HL-60 (cell line): ENCODE measurements around the gene FCHSD2.

ENCODE experiments used
- GABPA ChIP-seq: IDR thresholded peaks from 2 replicates; pipeline ENCODE4 v1.6.1; 2012; ENCODE audit warnings: low read depth
- POLR2AphosphoS5 ChIP-seq: IDR thresholded peaks from 2 replicates; pipeline ENCODE4 v1.6.1; 2012; ENCODE audit warnings: low read depth
- SPI1 ChIP-seq: IDR thresholded peaks from 2 replicates; pipeline ENCODE4 v1.6.1; 2012; ENCODE audit warnings: low read depth, mild to moderate bottlenecking, borderline replicate concordance
- TF ChIP-seq, protein P1 (sequence below): IDR thresholded peaks from one replicate; pipeline ENCODE4 v1.5.1; 2011; ENCODE audit warnings: low read length, control low read depth, inconsistent platforms; ENCODE audit not compliant: insufficient read depth
- TF ChIP-seq, protein P2 (sequence below): IDR thresholded peaks from 2 replicates; pipeline ENCODE4 v1.6.1; 2012; ENCODE audit warnings: low read depth; ENCODE audit not compliant: insufficient replicate concordance

DNA sequence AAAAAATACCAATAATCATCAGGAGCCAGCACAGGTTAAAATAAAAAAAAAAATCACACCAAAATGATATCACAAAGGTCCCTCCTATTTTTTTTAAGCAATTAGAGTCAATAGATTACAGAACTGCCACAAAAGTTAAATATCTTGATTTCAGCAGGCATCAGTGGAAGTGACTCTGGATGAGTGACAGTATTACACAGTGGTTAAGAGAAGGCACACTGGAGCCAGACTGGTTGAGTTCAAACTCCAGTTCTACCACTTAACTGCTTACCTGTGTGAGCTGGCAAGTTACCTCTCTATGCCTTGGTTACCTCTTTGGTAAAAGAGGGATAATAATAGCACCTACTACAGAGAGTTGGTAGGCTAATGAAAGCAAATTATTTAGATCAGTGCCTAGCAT lies 179.4 kb downstream of the FCHSD2 start:
- TF ChIP-seq, protein P1, sequence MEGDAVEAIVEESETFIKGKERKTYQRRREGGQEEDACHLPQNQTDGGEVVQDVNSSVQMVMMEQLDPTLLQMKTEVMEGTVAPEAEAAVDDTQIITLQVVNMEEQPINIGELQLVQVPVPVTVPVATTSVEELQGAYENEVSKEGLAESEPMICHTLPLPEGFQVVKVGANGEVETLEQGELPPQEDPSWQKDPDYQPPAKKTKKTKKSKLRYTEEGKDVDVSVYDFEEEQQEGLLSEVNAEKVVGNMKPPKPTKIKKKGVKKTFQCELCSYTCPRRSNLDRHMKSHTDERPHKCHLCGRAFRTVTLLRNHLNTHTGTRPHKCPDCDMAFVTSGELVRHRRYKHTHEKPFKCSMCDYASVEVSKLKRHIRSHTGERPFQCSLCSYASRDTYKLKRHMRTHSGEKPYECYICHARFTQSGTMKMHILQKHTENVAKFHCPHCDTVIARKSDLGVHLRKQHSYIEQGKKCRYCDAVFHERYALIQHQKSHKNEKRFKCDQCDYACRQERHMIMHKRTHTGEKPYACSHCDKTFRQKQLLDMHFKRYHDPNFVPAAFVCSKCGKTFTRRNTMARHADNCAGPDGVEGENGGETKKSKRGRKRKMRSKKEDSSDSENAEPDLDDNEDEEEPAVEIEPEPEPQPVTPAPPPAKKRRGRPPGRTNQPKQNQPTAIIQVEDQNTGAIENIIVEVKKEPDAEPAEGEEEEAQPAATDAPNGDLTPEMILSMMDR = no peak
- TF ChIP-seq POLR2AphosphoS5 = no peak
- TF ChIP-seq, protein P2, sequence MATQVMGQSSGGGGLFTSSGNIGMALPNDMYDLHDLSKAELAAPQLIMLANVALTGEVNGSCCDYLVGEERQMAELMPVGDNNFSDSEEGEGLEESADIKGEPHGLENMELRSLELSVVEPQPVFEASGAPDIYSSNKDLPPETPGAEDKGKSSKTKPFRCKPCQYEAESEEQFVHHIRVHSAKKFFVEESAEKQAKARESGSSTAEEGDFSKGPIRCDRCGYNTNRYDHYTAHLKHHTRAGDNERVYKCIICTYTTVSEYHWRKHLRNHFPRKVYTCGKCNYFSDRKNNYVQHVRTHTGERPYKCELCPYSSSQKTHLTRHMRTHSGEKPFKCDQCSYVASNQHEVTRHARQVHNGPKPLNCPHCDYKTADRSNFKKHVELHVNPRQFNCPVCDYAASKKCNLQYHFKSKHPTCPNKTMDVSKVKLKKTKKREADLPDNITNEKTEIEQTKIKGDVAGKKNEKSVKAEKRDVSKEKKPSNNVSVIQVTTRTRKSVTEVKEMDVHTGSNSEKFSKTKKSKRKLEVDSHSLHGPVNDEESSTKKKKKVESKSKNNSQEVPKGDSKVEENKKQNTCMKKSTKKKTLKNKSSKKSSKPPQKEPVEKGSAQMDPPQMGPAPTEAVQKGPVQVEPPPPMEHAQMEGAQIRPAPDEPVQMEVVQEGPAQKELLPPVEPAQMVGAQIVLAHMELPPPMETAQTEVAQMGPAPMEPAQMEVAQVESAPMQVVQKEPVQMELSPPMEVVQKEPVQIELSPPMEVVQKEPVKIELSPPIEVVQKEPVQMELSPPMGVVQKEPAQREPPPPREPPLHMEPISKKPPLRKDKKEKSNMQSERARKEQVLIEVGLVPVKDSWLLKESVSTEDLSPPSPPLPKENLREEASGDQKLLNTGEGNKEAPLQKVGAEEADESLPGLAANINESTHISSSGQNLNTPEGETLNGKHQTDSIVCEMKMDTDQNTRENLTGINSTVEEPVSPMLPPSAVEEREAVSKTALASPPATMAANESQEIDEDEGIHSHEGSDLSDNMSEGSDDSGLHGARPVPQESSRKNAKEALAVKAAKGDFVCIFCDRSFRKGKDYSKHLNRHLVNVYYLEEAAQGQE = no peak
- no peak for TF ChIP-seq GABPA
- no peak for TF ChIP-seq SPI1
